C1 segment of cervical spinal cord (tissue), 14 donors: Measurements from ENCODE around the gene PCDH10.

Experiments used
- DNase-seq, 14 donors: peaks; one replicate each; lab custom pipeline; 2025; lab: John Stamatoyannopoulos, UW

Gene PCDH10

GRCh38 chr4:133148690-133149363, at the start of gene PCDH10:
TSS of gene PCDH10 (plus strand) at chr4:133149294. CDS start at chr4:133150141, 847 bp downstream.
- DNase-seq = peak; percentile 61 to 98 (median 94)

GRCh38 chr4:133102043-133102442, 47.1 kb upstream of the PCDH10 start:
- DNase-seq = no peak

GRCh38 chr4:133102612-133103409, 46.3 kb upstream of the PCDH10 start:
- no peak for DNase-seq

- no peak for DNase-seq
Observed at GRCh38 chr4:133112641-133113040, 36.5 kb upstream of the PCDH10 start.

- no peak for DNase-seq
Observed at GRCh38 chr4:133124746-133125145, 24.3 kb upstream of the PCDH10 start.

GRCh38 chr4:133127500-133127899, 21.6 kb upstream of the PCDH10 start:
- no peak for DNase-seq

GRCh38 chr4:133129237-133129636, 19.9 kb upstream of the PCDH10 start:
- DNase-seq = no peak

GRCh38 chr4:133130171-133130570, 18.9 kb upstream of the PCDH10 start:
- DNase-seq = no peak

GRCh38 chr4:133131829-133132460, 17.1 kb upstream of the PCDH10 start:
- no peak for DNase-seq

GRCh38 chr4:133136833-133137232, 12.3 kb upstream of the PCDH10 start:
- DNase-seq = no peak

GRCh38 chr4:133137571-133137970, 11.5 kb upstream of the PCDH10 start:
- DNase-seq = no peak

GRCh38 chr4:133143775-133144430, 5.2 kb upstream of the PCDH10 start:
- DNase-seq = no peak

- DNase-seq = no peak
Observed at GRCh38 chr4:133145241-133145640, 3.9 kb upstream of the PCDH10 start.

- peak in 2 of 14 donors; percentile 35 for DNase-seq
Observed at GRCh38 chr4:133145758-133146573, 3.1 kb upstream of the PCDH10 start.

GRCh38 chr4:133146574-133147241, 2.4 kb upstream of the PCDH10 start:
- peak in 12 of 14 donors; percentile 12 to 98 (median 68) for DNase-seq

GRCh38 chr4:133147286-133147821, 1.7 kb upstream of the PCDH10 start:
- peak in 6 of 14 donors; percentile 7 to 61 (median 38) for DNase-seq

GRCh38 chr4:133147921-133148689, 989 bp upstream of the PCDH10 start:
- DNase-seq = peak in 11 of 14 donors; percentile 24 to 89 (median 48)

- peak in 2 of 14 donors; percentile 26 to 29 for DNase-seq
Observed at GRCh38 chr4:133149364-133149695, 236 bp downstream of the PCDH10 start.

- DNase-seq = peak in 3 of 14 donors; percentile 44 to 65 (median 54)
Observed at GRCh38 chr4:133149932-133150471, 908 bp downstream of the PCDH10 start.
